ENCODE data around the gene APBB1IP. TPM values are rescaled to one million over a fixed set of nuclear protein-coding genes. Genes with fewer than 3 reads are reported as not detected.

Gene APBB1IP
- total and polyA plus RNA-seq, 2 donors (not counting 1 experiment from before 2014, with no cell fraction given): 60.1 to 97.0 TPM

DNA sequence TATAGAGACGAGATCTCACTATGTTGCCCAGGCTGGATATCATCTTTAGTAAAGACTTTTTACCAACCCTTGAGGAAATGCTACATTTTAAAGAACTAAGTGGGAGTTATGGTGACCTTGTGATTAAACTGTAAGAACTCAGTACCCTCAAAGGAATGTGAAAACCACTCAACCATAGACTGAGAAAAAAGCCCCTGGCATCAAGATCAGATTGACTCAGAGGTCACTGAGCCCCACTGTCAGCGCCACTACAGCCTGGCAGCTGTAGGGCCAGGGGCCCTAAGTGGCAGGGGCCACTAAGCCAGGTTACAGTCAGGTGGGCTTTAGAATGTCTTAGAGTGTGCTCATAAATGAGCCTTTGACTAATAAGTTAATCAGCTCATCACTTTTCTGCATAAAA, 55.9 kb downstream of the APBB1IP start:
- DNase-seq: no peak
- 90% methylated on average over 1 of the region's 2 CpGs for WGBS (ENCODE audit: insufficient coverage)
- H3K36me3 ChIP-seq (replicated peaks in 1 of 2; ENCODE audit: control extremely low read depth in 1 of 2, control insufficient read depth in 1 of 2, extremely low read depth in 1 of 2, insufficient read depth in 2 of 2, low read length in 1 of 2): peaks cover 0 to 62% of the 10 kb centered on the region in 2 experiments
- ChIA-PET POLR2A (interaction anchor here (0.6 kb wide), 1 partner anchor 25 kb away, joined by 3 read pairs; no protein-coding TSS in a partner anchor), CTCF (interaction anchor here (1.5 kb wide), 1 partner anchor 159 kb away, joined by 3 read pairs; no protein-coding TSS in a partner anchor)
- peak overlapping the region in 1 of 2 donors; percentile 16 for H3K27ac ChIP-seq (ENCODE audit: low read length in 2 of 2)
- Mint-ChIP-seq H3K4me1 (peaks cover 4% of the 10 kb centered on the region), H3K9me3 (ENCODE audit: insufficient read depth) (no peaks in the 10 kb centered on the region), H3K4me3 (no peak overlapping the region), H3K27ac (no peak overlapping the region), H3K27me3 (no peaks in the 10 kb centered on the region)
- intact Hi-C loops (cut with micrococcal nuclease): loop anchor here (10.0 kb wide), 1 partner anchor 51 kb away; no protein-coding TSS in a partner anchor
- peaks cover 75% of the 10 kb centered on the region for H3K79me2 ChIP-seq (ENCODE audit: control insufficient read depth, insufficient read depth, low read length)
- H3K4me3 ChIP-seq (ENCODE audit: control extremely low read depth in 1 of 5, extremely low read depth in 1 of 5, insufficient read depth in 1 of 5, low read depth in 2 of 5, low read length in 4 of 5): no peak overlapping the region
- no peak overlapping the region for H3K4me2 ChIP-seq (replicated peaks; ENCODE audit: low read depth, low read length, poor library complexity, severe bottlenecking)
- ATAC-seq (ENCODE audit: low read depth): no peak
- H3K9ac ChIP-seq (ENCODE audit: low read length): no peak overlapping the region
- H4K20me1 ChIP-seq (ENCODE audit: control insufficient read depth, insufficient read depth, low read length, poor library complexity, severe bottlenecking): no peaks in the 10 kb centered on the region
- H3K9me3 ChIP-seq (ENCODE audit: control extremely low read depth in 1 of 3, control insufficient read depth in 2 of 3, insufficient read depth in 1 of 3, low read length in 2 of 3): no peaks in the 10 kb centered on the region
- H3K4me1 ChIP-seq (ENCODE audit: control insufficient read depth in 2 of 2, insufficient read depth in 2 of 2, low read length in 2 of 2): no peaks in the 10 kb centered on the region
- H3K27me3 ChIP-seq (replicated peaks in 1 of 4; ENCODE audit: control extremely low read depth in 1 of 4, control insufficient read depth in 3 of 4, insufficient read depth in 4 of 4, low read length in 3 of 4): no peaks in the 10 kb centered on the region
- TF ChIP-seq EZH2 (IDR thresholded peaks at IDR 0.05; ENCODE audit: borderline replicate concordance, insufficient read depth, low read depth, low read length, poor library complexity, severe bottlenecking): no peak
- TF ChIP-seq CTCF (IDR thresholded peaks at IDR 0.05): no peak
- no peak overlapping the region for H2AFZ ChIP-seq (ENCODE audit: insufficient read depth, low read depth, low read length, poor library complexity, severe bottlenecking)

DNA sequence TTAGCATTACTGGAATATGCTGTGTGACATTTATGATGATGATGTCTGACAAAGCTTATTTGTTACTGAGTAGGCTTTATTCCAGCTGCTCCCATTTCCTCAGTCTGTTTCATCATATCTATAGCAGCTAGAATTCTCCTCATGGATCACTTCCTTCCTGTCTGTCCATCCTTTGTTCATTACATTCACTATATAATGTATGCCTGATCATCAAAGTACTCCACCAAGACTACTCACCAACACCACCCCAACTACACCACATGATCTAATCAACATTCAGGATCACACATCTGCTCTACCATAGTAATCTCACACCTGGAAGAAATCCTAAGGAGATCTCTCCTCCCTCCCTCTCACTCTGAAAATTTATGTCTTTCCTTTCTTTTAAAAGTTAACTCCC, 61.3 kb downstream of the APBB1IP start:
- POLR2A ChIA-PET: no interaction called here
- Histone ChIP-seq H3K27me3 (replicated peaks in 1 of 4; ENCODE audit: control extremely low read depth in 1 of 4, control insufficient read depth in 3 of 4, insufficient read depth in 4 of 4, low read length in 3 of 4) (no peaks in the 10 kb centered on the region), H2AFZ (ENCODE audit: insufficient read depth, low read depth, low read length, poor library complexity, severe bottlenecking) (no peak overlapping the region), H3K4me1 (ENCODE audit: control insufficient read depth in 2 of 2, insufficient read depth in 2 of 2, low read length in 2 of 2) (no peaks in the 10 kb centered on the region), H3K27ac (ENCODE audit: low read length in 2 of 2) (peak overlapping the region in 1 of 2 donors; percentile 19), H4K20me1 (ENCODE audit: control insufficient read depth, insufficient read depth, low read length, poor library complexity, severe bottlenecking) (peaks cover 11% of the 10 kb centered on the region), H3K79me2 (ENCODE audit: control insufficient read depth, insufficient read depth, low read length) (peaks cover 50% of the 10 kb centered on the region), H3K9ac (ENCODE audit: low read length) (no peak overlapping the region), H3K36me3 (replicated peaks in 1 of 2; ENCODE audit: control extremely low read depth in 1 of 2, control insufficient read depth in 1 of 2, extremely low read depth in 1 of 2, insufficient read depth in 2 of 2, low read length in 1 of 2) (peaks cover 8 to 82% of the 10 kb centered on the region in 2 experiments), H3K9me3 (ENCODE audit: control extremely low read depth in 1 of 3, control insufficient read depth in 2 of 3, insufficient read depth in 1 of 3, low read length in 2 of 3) (no peaks in the 10 kb centered on the region), H3K4me2 (replicated peaks; ENCODE audit: low read depth, low read length, poor library complexity, severe bottlenecking) (no peak overlapping the region), H3K4me3 (ENCODE audit: control extremely low read depth in 1 of 5, extremely low read depth in 1 of 5, insufficient read depth in 1 of 5, low read depth in 2 of 5, low read length in 4 of 5) (no peak overlapping the region)
- DNase-seq (no peak), ATAC-seq (ENCODE audit: low read depth) (no peak)
- no peaks in the 10 kb centered on the region for H3K9me3 Mint-ChIP-seq (ENCODE audit: insufficient read depth)
- intact Hi-C loops (cut with micrococcal nuclease): loop anchor here (10.0 kb wide), 1 partner anchor 45 kb away; no protein-coding TSS in a partner anchor
- no peak for TF ChIP-seq CTCF (IDR thresholded peaks at IDR 0.05)
- no peak for TF ChIP-seq EZH2 (IDR thresholded peaks at IDR 0.05; ENCODE audit: borderline replicate concordance, insufficient read depth, low read depth, low read length, poor library complexity, severe bottlenecking)
- no peak overlapping the region for H3K4me3 Mint-ChIP-seq
- H3K4me1 Mint-ChIP-seq: peaks cover 8% of the 10 kb centered on the region
- no peaks in the 10 kb centered on the region for H3K27me3 Mint-ChIP-seq
- CTCF ChIA-PET: no interaction called here
- no peak overlapping the region for H3K27ac Mint-ChIP-seq

Data from B cell (primary cell).